GM23248 (cell line): ENCODE results near the gene XRCC2. TPM values are rescaled to one million over a fixed set of nuclear protein-coding genes. Genes with fewer than 3 reads are reported as not detected.

Experiments used
- DNase-seq: peaks from one replicate; pipeline ENCODE4 v3.0.0-alpha.2; 2015
- H2AFZ ChIP-seq: fragments of 200-600 bp; sonication (generic); 2 replicates; pipeline ENCODE4 v1.6.1; 2016; ENCODE audit warnings: antibody characterized with exemption
- H3F3A ChIP-seq: fragments of 200-600 bp; sonication (generic); 2 replicates; pipeline ENCODE4 v1.6.1; 2016; ENCODE audit warnings: mild to moderate bottlenecking, antibody characterized with exemption, mixed run types; ENCODE audit not compliant: insufficient read depth
- H3K27ac ChIP-seq: fragments of 200-600 bp; sonication (generic); 2 replicates; pipeline ENCODE4 v1.5.1; 2016; ENCODE audit warnings: mild to moderate bottlenecking
- H3K27me3 ChIP-seq: fragments of 200-600 bp; sonication (generic); replicated peaks from 2 replicates; pipeline ENCODE4 v1.6.1; 2016; ENCODE audit warnings: mild to moderate bottlenecking; ENCODE audit not compliant: insufficient read depth
- H3K36me3 ChIP-seq: fragments of 200-600 bp; sonication (generic); 2 replicates; pipeline ENCODE4 v1.6.1; 2016; ENCODE audit warnings: low read depth, mild to moderate bottlenecking
- H3K4me1 ChIP-seq: fragments of 200-600 bp; sonication (generic); 2 replicates; pipeline ENCODE4 v1.6.1; 2016; ENCODE audit warnings: mild to moderate bottlenecking; ENCODE audit not compliant: insufficient read depth
- H3K4me2 ChIP-seq: fragments of 200-600 bp; sonication (generic); one replicate; pipeline ENCODE4 v1.6.1; 2016; ENCODE audit warnings: mild to moderate bottlenecking; ENCODE audit not compliant: unreplicated experiment
- H3K4me3 ChIP-seq: fragments of 200-600 bp; sonication (generic); 2 replicates; pipeline ENCODE4 v1.5.1; 2016; ENCODE audit warnings: mild to moderate bottlenecking
- H3K79me2 ChIP-seq: fragments of 200-600 bp; sonication (generic); 2 replicates; pipeline ENCODE4 v1.6.1; 2016; ENCODE audit warnings: mild to moderate bottlenecking; ENCODE audit not compliant: insufficient read depth
- H3K9ac ChIP-seq: fragments of 200-600 bp; sonication (generic); 2 replicates; pipeline ENCODE4 v1.6.1; 2016; ENCODE audit warnings: mild to moderate bottlenecking
- H3K9me2 ChIP-seq: fragments of 200-600 bp; sonication (generic); 2 replicates; pipeline ENCODE4 v1.6.1; 2016; ENCODE audit warnings: mixed run types, mild to moderate bottlenecking, moderate library complexity; ENCODE audit not compliant: insufficient read depth
- H3K9me3 ChIP-seq: fragments of 200-600 bp; sonication (generic); one replicate; pipeline ENCODE4 v1.6.1; 2017; ENCODE audit warnings: low read depth
- H4K20me1 ChIP-seq: fragments of 200-600 bp; sonication (generic); 2 replicates; pipeline ENCODE4 v1.6.0; 2016; ENCODE audit not compliant: insufficient read depth
- EZH2 ChIP-seq: fragments of 200-600 bp; sonication (generic); IDR thresholded peaks from 2 replicates; pipeline ENCODE4 v1.6.1; 2018; ENCODE audit warnings: antibody characterized with exemption, mild to moderate bottlenecking; ENCODE audit not compliant: insufficient read depth, poor library complexity, severe bottlenecking
- EZH2phosphoT487 ChIP-seq: fragments of 200-600 bp; sonication (generic); IDR thresholded peaks from 2 replicates; pipeline ENCODE4 v1.6.1; 2018; ENCODE audit warnings: antibody characterized with exemption, moderate library complexity, mild to moderate bottlenecking, low read depth; ENCODE audit not compliant: insufficient read depth
- WGBS, 2 experiments: methylation state at CpG; one replicate each; pipeline ENCODE4 v1.1.6; 2015 to 2017; ENCODE audit warnings: low lambda C conversion rate in 2 of 2, low coverage in 1 of 2; ENCODE audit errors: missing lambda C conversion rate in 2 of 2; 5-methylcytosine and 5-hydroxymethylcytosine counted together
- in situ Hi-C: fragments of 300-500 bp; cut with MboI; formaldehyde crosslinking; loops from 2 replicates; pipeline ENCODE4 v1.15.0; 2020
- polyA plus RNA-seq: library from polyadenylated mRNA; unstranded; fragments of >200 nt; fragmentation: Nextera tagmentation; extraction: Ambion mirVana; gene quantifications from 2 replicates; pipeline ENCODE4 v1.2.1, GENCODE V29; 2016
- total RNA-seq: library from RNA; depleted of rRNA; stranded (reverse); fragments of >200 nt; shearing (Covaris generic); gene quantifications from 2 replicates; pipeline ENCODE4 v1.2.3, GENCODE V29; 2014

Gene XRCC2
- total and polyA plus RNA-seq, 2 experiments from 2014 or later, result 1.1 to 1.4 TPM

GRCh38 chr7:152672626-152673025, 3.3 kb downstream of the XRCC2 start:
- Histone ChIP-seq H3K9me3 (no peaks in the 10 kb centered on the region), H2AFZ (peak overlapping the region; percentile 25; the same call in 1 of the 2 replicates), H3K27ac (no peak overlapping the region), H4K20me1 (no peaks in the 10 kb centered on the region), H3K36me3 (no peaks in the 10 kb centered on the region), H3K27me3 (no peaks in the 10 kb centered on the region), H3K4me1 (peaks cover 7% of the 10 kb centered on the region; the same call in 1 of the 2 replicates), H3K4me3 (no peak overlapping the region), H3F3A (no peaks in the 10 kb centered on the region), H3K9me2 (no peaks in the 10 kb centered on the region), H3K79me2 (peaks cover 63% of the 10 kb centered on the region), H3K4me2 (no peak overlapping the region), H3K9ac (no peak overlapping the region)
- TF ChIP-seq EZH2 (no peak), EZH2phosphoT487 (no peak)
- DNase-seq, result no peak
- 95 to 100% methylated on average over 1 of the region's 1 CpG for WGBS, 2 experiments
- in situ Hi-C loops, result no loop called here

GRCh38 chr7:152669758-152670157, 6.2 kb downstream of the XRCC2 start:
- in situ Hi-C loops, result no loop called here

GRCh38 chr7:152668975-152669374, 7.0 kb downstream of the XRCC2 start:
- H3F3A ChIP-seq, result no peaks in the 10 kb centered on the region
- no peaks in the 10 kb centered on the region for H3K27me3 ChIP-seq
- no peaks in the 10 kb centered on the region for H3K4me1 ChIP-seq
- TF ChIP-seq EZH2phosphoT487 (no peak), EZH2 (no peak)
- DNase-seq, result no peak
- peaks cover 47% of the 10 kb centered on the region for H3K79me2 ChIP-seq
- H3K36me3 ChIP-seq, result no peaks in the 10 kb centered on the region
- no peaks in the 10 kb centered on the region for H3K9me3 ChIP-seq
- no peak overlapping the region for H2AFZ ChIP-seq
- H3K4me2 ChIP-seq, result no peak overlapping the region
- H3K9me2 ChIP-seq, result no peaks in the 10 kb centered on the region
- WGBS, 2 experiments, result 88 to 100% methylated on average over 1 of the region's 1 CpG
- no peak overlapping the region for H3K4me3 ChIP-seq
- H3K27ac ChIP-seq, result no peak overlapping the region
- H3K9ac ChIP-seq, result no peak overlapping the region
- in situ Hi-C loops, result no loop called here
- H4K20me1 ChIP-seq, result no peaks in the 10 kb centered on the region

More at GRCh38 chr7:152669758-152670157, 6.2 kb downstream of the XRCC2 start:
- Histone ChIP-seq H3F3A (no peaks in the 10 kb centered on the region), H3K4me1 (peaks cover under 1% of the 10 kb centered on the region; the same call in 1 of the 2 replicates), H3K9me3 (no peaks in the 10 kb centered on the region), H3K9ac (no peak overlapping the region), H3K9me2 (no peaks in the 10 kb centered on the region), H3K4me2 (no peak overlapping the region), H3K36me3 (no peaks in the 10 kb centered on the region), H3K27me3 (no peaks in the 10 kb centered on the region), H3K79me2 (peaks cover 53% of the 10 kb centered on the region), H3K4me3 (no peak overlapping the region), H3K27ac (no peak overlapping the region), H4K20me1 (no peaks in the 10 kb centered on the region), H2AFZ (no peak overlapping the region)
- TF ChIP-seq EZH2phosphoT487 (no peak), EZH2 (no peak)
- WGBS, 2 experiments, result 98 to 99% methylated on average over 4 of the region's 4 CpGs
- no peak for DNase-seq

GRCh38 chr7:152667958-152668357, 8.0 kb downstream of the XRCC2 start:
- no peak for DNase-seq
- Histone ChIP-seq H3K4me1 (no peaks in the 10 kb centered on the region), H3K27me3 (no peaks in the 10 kb centered on the region), H3K9me3 (no peaks in the 10 kb centered on the region), H2AFZ (no peak overlapping the region), H3K27ac (no peak overlapping the region), H3K79me2 (peaks cover 37% of the 10 kb centered on the region), H4K20me1 (no peaks in the 10 kb centered on the region), H3K9ac (no peak overlapping the region), H3K9me2 (no peaks in the 10 kb centered on the region), H3K4me3 (no peak overlapping the region), H3K36me3 (no peaks in the 10 kb centered on the region), H3K4me2 (no peak overlapping the region), H3F3A (no peaks in the 10 kb centered on the region)
- in situ Hi-C loops, result no loop called here
- TF ChIP-seq EZH2 (no peak), EZH2phosphoT487 (no peak)
- WGBS, 2 experiments, result 62 to 72% methylated on average over 5 of the region's 5 CpGs

GRCh38 chr7:152666078-152666477, 9.9 kb downstream of the XRCC2 start:
- peaks cover 18% of the 10 kb centered on the region; the same call in 1 of the 2 replicates for H3K79me2 ChIP-seq
- no peaks in the 10 kb centered on the region for H3K36me3 ChIP-seq
- no peaks in the 10 kb centered on the region for H3K4me1 ChIP-seq
- H3K9me2 ChIP-seq, result no peaks in the 10 kb centered on the region
- no peak overlapping the region for H3K4me2 ChIP-seq
- no peaks in the 10 kb centered on the region for H3F3A ChIP-seq
- no peak overlapping the region for H2AFZ ChIP-seq
- in situ Hi-C loops, result no loop called here
- no peak overlapping the region for H3K4me3 ChIP-seq
- H4K20me1 ChIP-seq, result no peaks in the 10 kb centered on the region
- no peak for DNase-seq
- no peak overlapping the region for H3K9ac ChIP-seq
- TF ChIP-seq EZH2 (no peak), EZH2phosphoT487 (no peak)
- 89 to 94% methylated on average over 1 of the region's 1 CpG for WGBS, 2 experiments
- no peaks in the 10 kb centered on the region for H3K9me3 ChIP-seq
- no peaks in the 10 kb centered on the region for H3K27me3 ChIP-seq
- H3K27ac ChIP-seq, result no peak overlapping the region
